HG02610 (cell line): ENCODE data around the gene CEACAM21.

Experiments
- ATAC-seq: cut with Tn5 transposase; IDR thresholded peaks from one replicate; pipeline ENCODE4 v1.9.1; 2021; ENCODE audit warnings: mild to moderate bottlenecking, moderate library complexity; ENCODE audit not compliant: unreplicated experiment

CEACAM21 gene

GRCh38 chr19:41616792-41617621 lies 41.0 kb downstream of the CEACAM21 start:
- ATAC-seq: no peak

GRCh38 chr19:41617941-41618730 lies 42.2 kb downstream of the CEACAM21 start:
- no peak for ATAC-seq

GRCh38 chr19:41619018-41619556 lies 43.1 kb downstream of the CEACAM21 start:
- no peak for ATAC-seq

GRCh38 chr19:41620171-41620570 lies 44.2 kb downstream of the CEACAM21 start:
- no peak for ATAC-seq

- ATAC-seq: no peak
Observed at GRCh38 chr19:41621226-41621625, 45.3 kb downstream of the CEACAM21 start.

GRCh38 chr19:41621654-41622053 lies 45.7 kb downstream of the CEACAM21 start:
- no peak for ATAC-seq

- no peak for ATAC-seq
Observed at GRCh38 chr19:41623360-41623759, 47.4 kb downstream of the CEACAM21 start.

- ATAC-seq: no peak
Observed at GRCh38 chr19:41624515-41624914, 48.5 kb downstream of the CEACAM21 start.

- ATAC-seq: no peak
Observed at GRCh38 chr19:41624937-41625336, 49.0 kb downstream of the CEACAM21 start.

- no peak for ATAC-seq
Observed at GRCh38 chr19:41626278-41626677, 50.3 kb downstream of the CEACAM21 start.

GRCh38 chr19:41626877-41627276 lies 50.9 kb downstream of the CEACAM21 start, which contains the start of gene CEACAM4:
TSS of gene CEACAM4 (minus strand) at chr19:41627074. CDS start at chr19:41626963, 111 bp downstream.
- no peak for ATAC-seq

- ATAC-seq: no peak
Observed at GRCh38 chr19:41627966-41628675, 52.2 kb downstream of the CEACAM21 start.
